Transverse colon (tissue), 4 donors: Measurements from ENCODE around the gene DIP2B.

ENCODE experiments used
- POLR2A ChIP-seq: fragments of 450-650 bp; IDR thresholded peaks from one replicate; pipeline ENCODE4 v1.6.1; 2016; ENCODE audit warnings: antibody characterized with exemption, mild to moderate bottlenecking, moderate library complexity
- POLR2AphosphoS5 ChIP-seq, 3 donors: sonication (generic); formaldehyde crosslinking; IDR thresholded peaks; one replicate each; pipeline ENCODE4 v1.6.1; 2016; ENCODE audit warnings: antibody characterized with exemption in 3 of 3
- TF ChIP-seq, protein P1 (sequence below), 5 experiments: fragments of 200-600 bp in 3 of 5; fragments of 450-650 bp in 2 of 5; sonication (generic) in 3 of 5; IDR thresholded peaks; 1 replicate in 2 of 5; 2 replicates in 3 of 5; pipeline ENCODE4 v1.5.1; 2016 to 2017; ENCODE audit warnings: antibody characterized with exemption in 5 of 5, inconsistent platforms in 3 of 5, mild to moderate bottlenecking in 2 of 5, moderate library complexity in 1 of 5

- TF ChIP-seq, protein P1, sequence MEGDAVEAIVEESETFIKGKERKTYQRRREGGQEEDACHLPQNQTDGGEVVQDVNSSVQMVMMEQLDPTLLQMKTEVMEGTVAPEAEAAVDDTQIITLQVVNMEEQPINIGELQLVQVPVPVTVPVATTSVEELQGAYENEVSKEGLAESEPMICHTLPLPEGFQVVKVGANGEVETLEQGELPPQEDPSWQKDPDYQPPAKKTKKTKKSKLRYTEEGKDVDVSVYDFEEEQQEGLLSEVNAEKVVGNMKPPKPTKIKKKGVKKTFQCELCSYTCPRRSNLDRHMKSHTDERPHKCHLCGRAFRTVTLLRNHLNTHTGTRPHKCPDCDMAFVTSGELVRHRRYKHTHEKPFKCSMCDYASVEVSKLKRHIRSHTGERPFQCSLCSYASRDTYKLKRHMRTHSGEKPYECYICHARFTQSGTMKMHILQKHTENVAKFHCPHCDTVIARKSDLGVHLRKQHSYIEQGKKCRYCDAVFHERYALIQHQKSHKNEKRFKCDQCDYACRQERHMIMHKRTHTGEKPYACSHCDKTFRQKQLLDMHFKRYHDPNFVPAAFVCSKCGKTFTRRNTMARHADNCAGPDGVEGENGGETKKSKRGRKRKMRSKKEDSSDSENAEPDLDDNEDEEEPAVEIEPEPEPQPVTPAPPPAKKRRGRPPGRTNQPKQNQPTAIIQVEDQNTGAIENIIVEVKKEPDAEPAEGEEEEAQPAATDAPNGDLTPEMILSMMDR (IDR thresholded peaks at IDR 0.05), result no peak
- no peak for TF ChIP-seq POLR2AphosphoS5 (IDR thresholded peaks at IDR 0.05)
- TF ChIP-seq POLR2A, result no peak
These were observed 112.9 kb downstream of the DIP2B start for GRCh38 chr12:50617657-50618056.
